ENCODE measurements around the gene MIPOL1. TPM values are rescaled to one million over a fixed set of nuclear protein-coding genes. Genes with fewer than 3 reads are reported as not detected.

MIPOL1 gene
- total RNA-seq, 3 donors from 2014 or later (not counting 1 experiment from before 2014, with no cell fraction given), result not detected

- Mint-ChIP-seq H3K27ac (no peak overlapping the region), H3K4me3 (no peak overlapping the region), H3K36me3 (peaks cover 30% of the 10 kb centered on the region), H3K9me3 (peaks cover 3% of the 10 kb centered on the region in 2 donors), H3K27me3 (ENCODE audit: low read depth in 2 of 2) (peaks cover 53 to 59% of the 10 kb centered on the region in 2 donors), H3K4me1 (no peaks in the 10 kb centered on the region)
- no peak for TF ChIP-seq CTCF (IDR thresholded peaks at IDR 0.05)
- Histone ChIP-seq H3K4me1 (ENCODE audit: control insufficient read depth, insufficient read depth, low read length) (no peaks in the 10 kb centered on the region), H3K9me3 (ENCODE audit: control insufficient read depth, insufficient read depth, low read length) (peaks cover 9% of the 10 kb centered on the region), H3K27me3 (ENCODE audit: control insufficient read depth, insufficient read depth, low read length) (peaks cover 39% of the 10 kb centered on the region), H3K4me3 (ENCODE audit: low read length) (no peak overlapping the region), H3K27ac (ENCODE audit: low read length) (no peak overlapping the region), H3K36me3 (ENCODE audit: control insufficient read depth, insufficient read depth, low read length) (no peaks in the 10 kb centered on the region)
- DNase-seq, result no peak
- ATAC-seq, result no peak
- intact Hi-C loops (cut with micrococcal nuclease), result no loop called here
- 8% methylated on average over 59 of the region's 63 CpGs for WGBS (ENCODE audit: insufficient coverage)
Observed at GRCh38 chr14:37587881-37588666, 390.3 kb downstream of the MIPOL1 start.

DNA sequence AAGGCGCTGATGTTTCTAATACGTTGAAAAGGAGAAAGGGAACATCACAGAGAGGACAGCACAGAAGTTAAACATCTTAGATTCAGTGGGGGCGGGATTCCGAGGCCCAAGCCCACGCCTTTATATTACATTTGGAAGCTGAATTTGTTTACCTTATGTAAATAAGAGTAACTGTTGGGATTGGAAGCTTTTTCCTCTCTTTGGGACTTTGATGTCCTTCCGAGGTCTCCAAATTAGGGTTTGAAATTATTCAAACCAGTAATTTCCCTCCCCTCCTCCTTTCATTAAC is 390.9 kb downstream of the MIPOL1 start:
- no peak for TF ChIP-seq CTCF (IDR thresholded peaks at IDR 0.05)
- WGBS (ENCODE audit: insufficient coverage), result 16% methylated on average over 5 of the region's 6 CpGs
- no peak overlapping the region for H3K4me3 Mint-ChIP-seq
- peaks cover 3% of the 10 kb centered on the region in 2 donors for H3K9me3 Mint-ChIP-seq
- H3K36me3 Mint-ChIP-seq, result peaks cover 34% of the 10 kb centered on the region
- peaks cover 44% of the 10 kb centered on the region for H3K27me3 ChIP-seq (ENCODE audit: control insufficient read depth, insufficient read depth, low read length)
- no peaks in the 10 kb centered on the region for H3K36me3 ChIP-seq (ENCODE audit: control insufficient read depth, insufficient read depth, low read length)
- H3K27ac Mint-ChIP-seq, result no peak overlapping the region
- intact Hi-C loops (cut with micrococcal nuclease), result no loop called here
- no peak overlapping the region for H3K27ac ChIP-seq (ENCODE audit: low read length)
- no peaks in the 10 kb centered on the region for H3K4me1 ChIP-seq (ENCODE audit: control insufficient read depth, insufficient read depth, low read length)
- ATAC-seq (no peak), DNase-seq (no peak)
- H3K4me3 ChIP-seq (ENCODE audit: low read length), result no peak overlapping the region
- H3K27me3 Mint-ChIP-seq (ENCODE audit: low read depth in 2 of 2), result peaks cover 51 to 64% of the 10 kb centered on the region in 2 donors
- peaks cover 9% of the 10 kb centered on the region for H3K9me3 ChIP-seq (ENCODE audit: control insufficient read depth, insufficient read depth, low read length)
- H3K4me1 Mint-ChIP-seq, result no peaks in the 10 kb centered on the region

DNA sequence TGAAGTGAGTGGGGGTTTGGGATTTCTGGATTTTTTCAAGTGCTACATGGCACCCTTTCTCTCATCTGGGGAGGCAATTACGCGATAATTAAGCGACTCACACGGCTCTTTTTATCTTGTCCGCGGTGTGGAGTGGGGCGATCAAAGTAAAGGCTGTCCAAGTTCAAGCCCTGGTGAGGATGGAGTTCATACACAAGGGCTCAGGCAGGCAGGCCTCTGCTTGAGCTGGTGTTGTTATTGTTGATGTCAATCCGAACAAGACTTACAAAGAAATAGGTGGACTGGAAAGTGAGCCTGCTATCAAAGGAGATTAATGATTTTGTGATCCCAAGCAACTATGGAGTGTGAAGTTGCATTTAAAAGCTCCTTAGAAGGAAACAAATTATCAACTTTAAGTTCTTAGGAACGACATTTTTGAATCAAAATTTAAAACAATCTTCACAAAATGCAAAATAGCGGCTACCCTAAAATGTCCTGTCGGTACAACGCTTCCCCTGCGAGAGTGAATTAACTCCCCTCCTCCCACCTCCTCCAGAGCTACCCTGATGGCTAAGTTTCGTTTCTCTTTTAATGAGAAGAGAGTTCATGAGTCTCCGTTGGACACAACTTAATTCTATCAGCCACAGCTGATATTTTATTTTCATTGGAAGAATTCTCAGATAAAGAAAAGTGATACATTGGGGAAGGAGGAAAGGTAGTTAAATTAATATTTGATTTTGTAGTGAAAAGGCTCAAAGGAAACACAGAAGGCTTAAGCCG is 391.4 kb downstream of the MIPOL1 start:
- no peak overlapping the region for H3K4me3 ChIP-seq (ENCODE audit: low read length)
- H3K27me3 Mint-ChIP-seq (ENCODE audit: low read depth in 2 of 2), result peaks cover 55 to 70% of the 10 kb centered on the region in 2 donors
- H3K9me3 ChIP-seq (ENCODE audit: control insufficient read depth, insufficient read depth, low read length), result peaks cover 9% of the 10 kb centered on the region
- no peaks in the 10 kb centered on the region for H3K36me3 ChIP-seq (ENCODE audit: control insufficient read depth, insufficient read depth, low read length)
- H3K4me3 Mint-ChIP-seq, result no peak overlapping the region
- no peak overlapping the region for H3K27ac ChIP-seq (ENCODE audit: low read length)
- H3K4me1 ChIP-seq (ENCODE audit: control insufficient read depth, insufficient read depth, low read length), result no peaks in the 10 kb centered on the region
- H3K27ac Mint-ChIP-seq, result no peak overlapping the region
- intact Hi-C loops (cut with micrococcal nuclease), result no loop called here
- peaks cover 3% of the 10 kb centered on the region in 2 donors for H3K9me3 Mint-ChIP-seq
- TF ChIP-seq CTCF (IDR thresholded peaks at IDR 0.05), result no peak
- 11% methylated on average over 14 of the region's 16 CpGs for WGBS (ENCODE audit: insufficient coverage)
- DNase-seq (no peak), ATAC-seq (no peak)
- peaks cover 48% of the 10 kb centered on the region for H3K27me3 ChIP-seq (ENCODE audit: control insufficient read depth, insufficient read depth, low read length)
- H3K4me1 Mint-ChIP-seq, result peaks cover 0 to 3% of the 10 kb centered on the region in 2 donors
- peaks cover 39% of the 10 kb centered on the region for H3K36me3 Mint-ChIP-seq
